Amniotic stem cell (primary cell): Measurements from ENCODE around the gene MRPL42.
"Not testable (repeated sequence)": the region's sequence is repeated elsewhere in the genome, so short reads cannot be mapped to it uniquely, and the experiment has no call there.

ENCODE experiments used
- DNase-seq: peaks from one replicate; lab custom pipeline; 2025; lab: John Stamatoyannopoulos, UW

Gene MRPL42

GRCh38 chr12:93467351-93468007 is at the start of gene MRPL42:
Gene MRPL42 (plus strand): TSS chr12:93467514. CDS start chr12:93469286, 1,772 bp downstream.
- DNase-seq = peak; percentile 48

DNA sequence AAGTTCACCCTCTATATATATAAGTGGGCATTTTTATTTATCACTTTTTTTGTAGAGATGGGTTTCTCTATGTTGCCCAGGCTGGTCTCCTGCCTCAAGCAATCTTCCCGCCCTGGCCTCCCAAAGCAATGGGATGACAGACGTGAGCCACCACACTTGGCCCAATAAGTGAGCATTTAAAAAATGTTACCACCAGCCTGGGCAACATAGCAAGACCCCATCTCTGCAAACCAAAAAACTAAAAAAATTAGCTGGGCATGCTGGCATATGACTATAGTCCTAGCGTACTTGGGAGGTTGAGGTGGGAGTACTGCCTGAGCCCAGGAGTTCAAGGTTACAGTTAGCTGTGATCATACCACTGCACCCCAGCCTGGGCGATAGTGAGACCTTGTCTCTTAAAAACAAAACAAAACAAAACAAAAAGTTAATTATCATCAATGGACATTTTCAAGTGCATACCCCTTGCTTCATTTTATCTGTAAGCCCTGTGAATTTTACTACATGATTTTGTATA is 49.3 kb upstream of the MRPL42 start:
- no peak for DNase-seq

DNA sequence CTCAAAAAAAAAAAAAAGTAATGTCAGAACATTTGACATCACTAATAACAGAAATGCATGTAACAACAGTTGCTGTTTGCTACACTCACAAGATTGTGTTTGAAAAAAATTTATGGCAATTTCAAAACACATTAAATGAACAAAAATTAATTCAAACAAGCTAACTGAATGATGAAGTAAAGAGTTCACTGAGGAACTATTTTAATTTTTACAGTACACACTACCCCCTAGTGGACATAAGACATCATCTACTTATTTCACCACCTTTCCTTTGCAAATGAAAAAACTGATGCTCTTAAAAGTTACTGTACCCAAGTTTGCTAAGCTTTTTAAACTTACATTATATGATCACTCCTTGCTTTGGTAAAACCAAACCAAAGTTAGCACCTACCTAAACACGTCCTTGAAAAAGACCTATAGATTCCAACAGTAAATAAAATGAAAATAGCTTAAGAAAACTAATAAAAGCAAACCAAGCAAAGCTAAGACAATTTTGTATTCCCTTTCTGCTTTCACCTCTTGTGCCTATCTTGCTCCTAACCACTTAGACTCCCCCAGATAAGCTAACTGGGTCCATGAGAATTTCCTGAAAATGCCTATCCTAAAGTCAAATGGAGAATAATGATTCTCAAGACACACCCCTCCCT is 47.8 kb upstream of the MRPL42 start:
- DNase-seq = peak; percentile 43

GRCh38 chr12:93422050-93422449 is 45.3 kb upstream of the MRPL42 start:
- DNase-seq = no peak

DNA sequence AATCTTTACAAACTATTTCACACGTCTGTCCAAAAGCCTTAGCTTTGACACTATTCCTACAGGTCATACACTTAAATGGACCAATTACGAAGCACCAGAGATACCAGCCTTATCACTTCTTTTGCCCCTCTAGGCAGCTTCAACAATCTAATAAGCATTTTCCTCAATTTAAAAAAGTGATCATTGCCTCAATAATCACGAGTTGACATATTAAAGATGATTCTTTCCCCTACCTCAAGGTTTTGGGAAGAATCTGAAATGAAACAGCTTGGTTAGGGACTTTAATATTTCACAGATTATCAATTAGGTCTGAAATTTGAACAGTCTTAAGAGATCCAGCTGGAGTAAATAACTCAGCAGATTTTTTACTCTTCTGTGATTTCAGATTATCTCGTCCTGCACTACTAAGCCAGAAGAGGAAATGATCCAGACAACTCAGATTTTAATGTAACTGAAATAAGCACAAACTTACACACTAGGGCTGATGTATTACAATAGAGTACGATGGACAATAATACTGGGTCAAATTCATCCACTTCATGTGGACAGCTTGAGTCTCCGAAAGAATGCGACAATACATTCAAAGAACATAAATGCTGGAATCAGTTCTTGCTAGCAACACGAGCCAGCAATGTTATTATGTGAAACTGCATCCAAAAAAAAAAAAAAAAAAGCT is 41.4 kb upstream of the MRPL42 start:
- DNase-seq = no peak

GRCh38 chr12:93426412-93426805 is 40.9 kb upstream of the MRPL42 start:
- no peak for DNase-seq

DNA sequence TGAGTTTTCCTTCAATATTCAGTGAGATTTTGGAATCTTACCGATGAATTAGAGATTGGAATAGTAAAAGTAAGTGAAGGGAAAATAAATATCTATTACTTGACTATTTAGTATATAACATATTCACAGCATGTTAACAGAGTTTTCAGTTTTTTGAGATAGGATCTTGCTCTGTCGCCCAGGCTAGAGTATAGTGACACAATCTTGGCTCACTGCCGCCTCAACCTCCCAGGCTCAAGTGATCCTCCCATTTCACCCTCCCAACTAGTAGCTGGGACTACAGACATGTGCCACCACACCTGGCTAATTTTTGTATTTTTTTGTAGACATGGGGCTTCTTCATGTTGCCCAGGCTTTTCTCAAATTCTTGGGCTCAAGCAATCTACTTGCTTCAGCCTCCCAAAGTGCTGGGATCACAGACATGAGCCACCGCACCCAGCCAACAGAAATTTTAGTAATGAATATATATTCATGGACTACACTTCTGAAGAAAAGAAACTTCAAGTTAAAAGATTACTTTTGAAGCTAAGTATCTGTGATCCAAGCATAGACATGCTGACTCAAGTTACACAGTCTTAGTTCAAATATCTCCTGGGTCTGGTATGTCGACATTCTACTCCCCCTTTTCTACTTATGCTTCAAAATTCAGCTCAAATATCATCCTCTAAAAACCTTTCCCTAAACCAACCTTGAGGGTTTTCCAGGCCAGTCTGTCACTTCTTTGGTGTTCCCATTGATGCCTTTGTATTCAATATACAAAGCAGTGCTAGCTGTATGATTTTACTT is 39.3 kb upstream of the MRPL42 start:
- no peak for DNase-seq

GRCh38 chr12:93429448-93429847 is 37.9 kb upstream of the MRPL42 start:
- DNase-seq = no peak

GRCh38 chr12:93429852-93430251 is 37.5 kb upstream of the MRPL42 start:
- no peak for DNase-seq

GRCh38 chr12:93430280-93430679 is 37.0 kb upstream of the MRPL42 start:
- no peak for DNase-seq

DNA sequence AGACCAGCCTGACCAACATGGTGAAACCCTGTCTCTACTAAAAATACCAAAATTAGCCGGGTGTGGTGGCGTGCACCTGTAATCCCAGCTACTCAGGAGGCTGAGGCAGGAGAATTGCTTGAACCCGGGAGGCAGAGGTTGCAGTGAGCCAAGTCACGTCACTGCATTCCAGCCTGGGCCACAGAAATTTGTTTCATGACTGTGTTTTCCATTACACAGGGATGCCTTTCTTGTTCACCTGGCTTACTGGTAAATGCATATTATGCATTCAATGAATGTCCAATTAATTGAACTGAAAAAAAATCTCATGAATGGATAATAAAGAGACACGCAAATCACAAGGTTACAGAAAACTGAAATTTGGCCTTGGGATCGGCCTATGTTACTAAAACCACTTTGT is 35.3 kb upstream of the MRPL42 start:
- not testable (repeated sequence) for DNase-seq

DNA sequence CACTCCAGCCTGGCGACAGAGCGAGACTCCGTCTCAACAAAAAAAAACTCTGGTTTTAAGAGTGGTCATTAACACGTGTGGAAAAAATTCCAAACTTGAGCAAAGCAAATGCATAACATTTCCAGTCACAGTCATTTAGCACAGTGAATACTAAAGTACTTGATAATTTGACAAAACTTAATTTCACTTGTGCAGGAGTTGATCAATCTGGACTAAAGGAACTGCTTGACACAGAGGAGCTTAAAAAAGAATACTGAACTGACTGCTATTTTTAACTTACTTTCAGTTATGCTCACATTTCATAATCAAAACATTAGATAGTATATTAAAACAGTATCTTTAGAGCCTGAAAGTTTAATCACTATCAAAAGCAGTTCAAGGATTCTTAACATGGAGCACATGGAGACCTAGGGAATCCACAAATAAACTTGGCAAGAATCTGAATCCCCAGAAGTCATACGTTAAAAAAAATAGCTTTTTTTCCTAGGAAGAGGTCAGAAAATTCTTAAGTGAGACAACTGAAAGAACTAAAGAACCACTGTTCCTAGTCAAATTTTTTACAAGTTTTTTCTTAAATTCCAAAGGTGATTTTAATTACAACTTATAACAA is 33.0 kb upstream of the MRPL42 start:
- DNase-seq = no peak

GRCh38 chr12:93438266-93439050 is 28.9 kb upstream of the MRPL42 start:
- no peak for DNase-seq

GRCh38 chr12:93440043-93440835 is 27.1 kb upstream of the MRPL42 start:
- DNase-seq = peak; percentile 12

- no peak for DNase-seq
Measured at GRCh38 chr12:93441081-93441616, 26.2 kb upstream of the MRPL42 start.

- DNase-seq = peak; percentile 94
Measured at GRCh38 chr12:93441617-93442410, 25.5 kb upstream of the MRPL42 start, which contains the start of gene UBE2N. Gene UBE2N (minus strand): TSS chr12:93441947. CDS start chr12:93441884, 63 bp downstream.

- no peak for DNase-seq
Measured at GRCh38 chr12:93442411-93443340, 24.6 kb upstream of the MRPL42 start.

GRCh38 chr12:93443576-93443975 is 23.7 kb upstream of the MRPL42 start:
- no peak for DNase-seq
